ENCODE data around the gene MOGAT1.
A peak's percentile ranks its signal among the peaks of the same experiment; 100 is the strongest.
"Not testable (repeated sequence)": the region's sequence is repeated elsewhere in the genome, so short reads cannot be mapped to it uniquely, and the experiment has no call there.

MOGAT1 gene

GRCh38 chr2:222670191-222671038 lies 1.0 kb upstream of the MOGAT1 start:
- no peak for DNase-seq (ENCODE audit: low read depth in 1 of 2, low spot score in 1 of 2)

GRCh38 chr2:222672068-222672401 lies 577 bp downstream of the MOGAT1 start:
- no peak for DNase-seq (ENCODE audit: low read depth in 1 of 2, low spot score in 1 of 2)

GRCh38 chr2:222673273-222673672 lies 1.8 kb downstream of the MOGAT1 start:
- DNase-seq (ENCODE audit: low read depth in 1 of 2, low spot score in 1 of 2): no peak

- DNase-seq (ENCODE audit: low read depth in 1 of 2, low spot score in 1 of 2): no peak
Observed at GRCh38 chr2:222673883-222674282, 2.4 kb downstream of the MOGAT1 start.

GRCh38 chr2:222677981-222678380 lies 6.5 kb downstream of the MOGAT1 start:
- DNase-seq (ENCODE audit: low read depth in 1 of 2, low spot score in 1 of 2): no peak

- no peak for DNase-seq (ENCODE audit: low read depth in 1 of 2, low spot score in 1 of 2)
Observed at GRCh38 chr2:222683805-222684204, 12.3 kb downstream of the MOGAT1 start.

- no peak for DNase-seq (ENCODE audit: low read depth in 1 of 2, low spot score in 1 of 2)
Observed at GRCh38 chr2:222686086-222686750, 14.8 kb downstream of the MOGAT1 start.

GRCh38 chr2:222688917-222689316 lies 17.5 kb downstream of the MOGAT1 start:
- DNase-seq (ENCODE audit: low read depth in 1 of 2, low spot score in 1 of 2): no peak

GRCh38 chr2:222689322-222689721 lies 17.9 kb downstream of the MOGAT1 start:
- no peak for DNase-seq (ENCODE audit: low read depth in 1 of 2, low spot score in 1 of 2)

- DNase-seq (ENCODE audit: low read depth in 1 of 2, low spot score in 1 of 2): peak; percentile 27 to 59
Observed at GRCh38 chr2:222690564-222691200, 19.2 kb downstream of the MOGAT1 start.

- DNase-seq (ENCODE audit: low read depth in 1 of 2, low spot score in 1 of 2): not testable (repeated sequence)
Observed at GRCh38 chr2:222693413-222693812, 22.0 kb downstream of the MOGAT1 start.

GRCh38 chr2:222693837-222694236 lies 22.4 kb downstream of the MOGAT1 start:
- DNase-seq (ENCODE audit: low read depth in 1 of 2, low spot score in 1 of 2): no peak

- no peak for DNase-seq (ENCODE audit: low read depth in 1 of 2, low spot score in 1 of 2)
Observed at GRCh38 chr2:222698276-222698675, 26.8 kb downstream of the MOGAT1 start.

GRCh38 chr2:222701233-222701632 lies 29.8 kb downstream of the MOGAT1 start:
- DNase-seq (ENCODE audit: low read depth in 1 of 2, low spot score in 1 of 2): no peak

GRCh38 chr2:222701721-222702131 lies 30.3 kb downstream of the MOGAT1 start:
- no peak for DNase-seq (ENCODE audit: low read depth in 1 of 2, low spot score in 1 of 2)

- DNase-seq (ENCODE audit: low read depth in 1 of 2, low spot score in 1 of 2): no peak
Observed at GRCh38 chr2:222703091-222703490, 31.6 kb downstream of the MOGAT1 start.

GRCh38 chr2:222703886-222704285 lies 32.4 kb downstream of the MOGAT1 start:
- DNase-seq (ENCODE audit: low read depth in 1 of 2, low spot score in 1 of 2): no peak

- no peak for DNase-seq (ENCODE audit: low read depth in 1 of 2, low spot score in 1 of 2)
Observed at GRCh38 chr2:222706616-222707015, 35.2 kb downstream of the MOGAT1 start.

GRCh38 chr2:222707102-222707688 lies 35.7 kb downstream of the MOGAT1 start:
- DNase-seq (ENCODE audit: low read depth in 1 of 2, low spot score in 1 of 2): no peak

- DNase-seq (ENCODE audit: low read depth in 1 of 2, low spot score in 1 of 2): no peak
Observed at GRCh38 chr2:222707689-222708273, 36.3 kb downstream of the MOGAT1 start.

GRCh38 chr2:222708274-222708710 lies 36.8 kb downstream of the MOGAT1 start:
- DNase-seq (ENCODE audit: low read depth in 1 of 2, low spot score in 1 of 2): peak; percentile 63 to 68

Measured in activated CD4-positive, alpha-beta T cell treated with anti-CD3 and anti-CD28 coated beads, Interleukin-2, amount 50 U/mL, for 24 hours (primary cell).